Measurements from ENCODE around the gene KIF13A. TPM values are rescaled to one million over a fixed set of nuclear protein-coding genes. Genes with fewer than 3 reads are reported as not detected.
"Not testable (repeated sequence)": the region's sequence is repeated elsewhere in the genome, so short reads cannot be mapped to it uniquely, and the experiment has no call there.

Gene KIF13A
- total RNA-seq, 2 donors from 2014 or later: 36.8 to 57.5 TPM

DNA sequence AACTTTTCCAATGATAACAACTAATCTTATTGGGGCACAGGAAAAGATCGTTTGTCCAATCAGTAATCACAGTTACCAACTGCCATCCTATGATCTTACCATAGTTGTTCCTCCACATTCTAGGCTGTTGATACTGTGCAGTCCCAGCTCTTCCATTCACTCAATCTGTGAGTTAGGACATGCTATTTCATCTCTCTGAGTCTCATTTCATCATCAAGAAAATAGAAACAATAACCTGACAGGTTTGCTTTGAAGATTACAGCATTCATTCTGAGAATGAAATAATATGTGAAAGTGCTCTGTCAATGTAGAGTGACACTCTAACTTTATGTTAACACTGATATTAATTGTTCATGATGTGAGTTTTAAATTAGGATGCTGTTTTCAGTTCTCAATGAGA is 89.8 kb downstream of the KIF13A start:
- no peak overlapping the region for H3K4me3 ChIP-seq
- no peak overlapping the region for H3K27ac ChIP-seq
- H3K9me3 ChIP-seq: no peaks in the 10 kb centered on the region
- no peaks in the 10 kb centered on the region for H3K36me3 ChIP-seq
- TF ChIP-seq, protein P1, sequence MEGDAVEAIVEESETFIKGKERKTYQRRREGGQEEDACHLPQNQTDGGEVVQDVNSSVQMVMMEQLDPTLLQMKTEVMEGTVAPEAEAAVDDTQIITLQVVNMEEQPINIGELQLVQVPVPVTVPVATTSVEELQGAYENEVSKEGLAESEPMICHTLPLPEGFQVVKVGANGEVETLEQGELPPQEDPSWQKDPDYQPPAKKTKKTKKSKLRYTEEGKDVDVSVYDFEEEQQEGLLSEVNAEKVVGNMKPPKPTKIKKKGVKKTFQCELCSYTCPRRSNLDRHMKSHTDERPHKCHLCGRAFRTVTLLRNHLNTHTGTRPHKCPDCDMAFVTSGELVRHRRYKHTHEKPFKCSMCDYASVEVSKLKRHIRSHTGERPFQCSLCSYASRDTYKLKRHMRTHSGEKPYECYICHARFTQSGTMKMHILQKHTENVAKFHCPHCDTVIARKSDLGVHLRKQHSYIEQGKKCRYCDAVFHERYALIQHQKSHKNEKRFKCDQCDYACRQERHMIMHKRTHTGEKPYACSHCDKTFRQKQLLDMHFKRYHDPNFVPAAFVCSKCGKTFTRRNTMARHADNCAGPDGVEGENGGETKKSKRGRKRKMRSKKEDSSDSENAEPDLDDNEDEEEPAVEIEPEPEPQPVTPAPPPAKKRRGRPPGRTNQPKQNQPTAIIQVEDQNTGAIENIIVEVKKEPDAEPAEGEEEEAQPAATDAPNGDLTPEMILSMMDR (IDR thresholded peaks at IDR 0.05): no peak
- no peak for TF ChIP-seq POLR2A (IDR thresholded peaks at IDR 0.05)
- TF ChIP-seq POLR2AphosphoS5 (IDR thresholded peaks at IDR 0.05): no peak
- intact Hi-C loops (cut with DNase I): no loop called here
- H3K27me3 ChIP-seq (replicated peaks; ENCODE audit: insufficient read depth): no peaks in the 10 kb centered on the region
- no peak for DNase-seq (ENCODE audit: low spot score)
- WGBS: 88% methylated on average over 1 of the region's 1 CpG
- H3K4me1 ChIP-seq (replicated peaks): no peaks in the 10 kb centered on the region

DNA sequence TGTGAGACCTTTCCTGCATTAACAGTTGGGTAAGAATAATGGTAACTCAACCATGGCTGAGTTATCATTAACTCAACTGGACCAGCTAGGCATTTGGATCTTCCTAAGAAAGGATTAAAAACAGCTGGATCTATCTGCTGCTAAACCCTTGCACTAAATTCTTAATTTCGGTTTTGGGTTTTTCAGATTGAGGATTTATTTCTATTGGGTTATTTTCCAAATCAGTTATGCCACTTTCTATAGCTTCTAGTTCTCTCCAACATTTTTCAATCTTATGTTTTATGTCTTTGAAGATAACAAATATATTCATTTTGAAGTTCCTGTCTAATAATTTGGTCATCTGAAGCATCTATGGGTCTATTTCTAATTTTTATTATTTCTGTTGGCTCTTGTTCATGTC is 92.5 kb downstream of the KIF13A start:
- Histone ChIP-seq H3K27me3 (replicated peaks; ENCODE audit: insufficient read depth) (no peaks in the 10 kb centered on the region), H3K9me3 (no peaks in the 10 kb centered on the region), H3K27ac (no peak overlapping the region), H3K36me3 (no peaks in the 10 kb centered on the region), H3K4me3 (no peak overlapping the region), H3K4me1 (replicated peaks) (no peaks in the 10 kb centered on the region)
- TF ChIP-seq POLR2AphosphoS5 (IDR thresholded peaks at IDR 0.05): no peak
- TF ChIP-seq, protein P1 (IDR thresholded peaks at IDR 0.05): no peak
- TF ChIP-seq POLR2A (IDR thresholded peaks at IDR 0.05): no peak
- intact Hi-C loops (cut with DNase I): no loop called here
- no peak for DNase-seq (ENCODE audit: low spot score)
- WGBS: 90% methylated on average over 1 of the region's 1 CpG

DNA sequence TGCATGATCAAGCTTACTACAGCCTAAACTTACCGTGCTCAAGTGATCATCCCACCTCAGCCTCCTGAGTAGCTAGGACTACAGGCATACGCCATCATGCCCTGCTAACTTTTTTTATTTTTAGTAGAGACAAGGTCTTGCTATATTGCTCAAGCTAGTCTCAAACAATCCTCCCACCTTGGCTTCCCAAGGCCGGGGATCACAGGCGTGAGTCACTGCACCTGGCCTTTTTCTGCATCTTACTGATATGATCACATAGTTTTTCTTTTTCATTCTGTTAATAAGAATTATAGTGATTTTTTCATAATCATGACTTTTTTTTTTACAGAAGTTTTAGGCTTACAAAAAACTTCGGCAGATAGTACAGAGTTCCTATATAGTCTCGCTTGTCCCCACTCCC is 93.2 kb downstream of the KIF13A start:
- 98% methylated on average over 6 of the region's 6 CpGs for WGBS
- H3K27me3 ChIP-seq (replicated peaks; ENCODE audit: insufficient read depth): no peaks in the 10 kb centered on the region
- H3K27ac ChIP-seq: no peak overlapping the region
- H3K4me3 ChIP-seq: no peak overlapping the region
- no peaks in the 10 kb centered on the region for H3K4me1 ChIP-seq (replicated peaks)
- H3K9me3 ChIP-seq: no peaks in the 10 kb centered on the region
- intact Hi-C loops (cut with DNase I): no loop called here
- TF ChIP-seq, protein P1 (IDR thresholded peaks at IDR 0.05): no peak
- no peak for TF ChIP-seq POLR2AphosphoS5 (IDR thresholded peaks at IDR 0.05)
- TF ChIP-seq POLR2A (IDR thresholded peaks at IDR 0.05): no peak
- H3K36me3 ChIP-seq: no peaks in the 10 kb centered on the region
- DNase-seq (ENCODE audit: low spot score): no peak

DNA sequence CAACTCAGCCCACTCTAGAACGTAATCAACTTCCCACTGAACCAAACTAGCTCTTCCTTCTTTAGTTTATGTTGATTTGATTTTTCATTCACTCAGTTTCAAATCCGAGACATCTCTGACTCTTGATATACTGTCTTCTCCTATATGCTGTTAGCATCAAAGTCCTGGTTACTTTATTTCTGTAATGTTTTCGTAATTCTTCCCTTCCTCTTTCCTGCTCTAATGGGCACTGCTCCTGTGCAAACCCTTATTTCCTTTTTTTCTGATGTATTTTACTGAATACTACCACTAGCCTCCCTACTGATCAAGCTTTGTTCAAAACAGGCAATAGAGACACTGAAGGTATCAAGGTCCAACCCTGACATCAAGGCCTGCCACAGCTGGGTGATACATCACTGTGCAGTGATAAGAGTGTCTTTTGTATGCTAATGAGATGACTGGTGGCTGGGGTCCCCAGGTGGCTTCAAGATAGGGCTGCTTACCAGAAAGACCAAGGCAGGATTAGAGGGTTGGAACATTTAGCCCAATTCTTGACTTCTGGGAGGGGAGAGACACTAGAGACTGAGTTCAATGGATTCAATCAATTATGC is 95.2 kb downstream of the KIF13A start:
- Histone ChIP-seq H3K27me3 (replicated peaks; ENCODE audit: insufficient read depth) (no peaks in the 10 kb centered on the region), H3K4me3 (no peak overlapping the region), H3K4me1 (replicated peaks) (no peaks in the 10 kb centered on the region), H3K9me3 (no peaks in the 10 kb centered on the region), H3K27ac (no peak overlapping the region), H3K36me3 (no peaks in the 10 kb centered on the region)
- 89% methylated on average over 3 of the region's 3 CpGs for WGBS
- DNase-seq (ENCODE audit: low spot score): no peak
- intact Hi-C loops (cut with DNase I): no loop called here
- TF ChIP-seq POLR2AphosphoS5 (IDR thresholded peaks at IDR 0.05) (no peak), POLR2A (IDR thresholded peaks at IDR 0.05) (no peak)
- TF ChIP-seq, protein P1 (IDR thresholded peaks at IDR 0.05): no peak

DNA sequence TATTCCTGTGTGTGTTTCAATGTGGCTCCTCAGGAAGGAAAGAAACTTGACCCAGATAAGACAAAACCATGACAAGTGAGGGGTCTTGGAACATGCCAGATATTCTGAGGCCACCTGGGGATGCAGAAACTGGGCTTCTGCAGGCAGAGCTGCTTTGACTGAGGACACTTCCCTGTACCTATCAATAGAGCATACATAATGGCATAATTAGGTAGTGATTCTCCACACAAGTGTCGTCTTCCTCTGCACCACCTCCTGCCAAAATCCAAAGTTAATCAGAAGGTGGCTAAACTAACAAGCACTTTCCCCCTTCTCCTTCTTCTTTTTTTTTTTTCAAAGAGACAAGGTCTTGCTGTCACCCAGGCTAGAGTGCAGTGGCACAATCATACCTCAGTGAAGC is 97.1 kb downstream of the KIF13A start:
- no peaks in the 10 kb centered on the region for H3K4me1 ChIP-seq (replicated peaks)
- DNase-seq (ENCODE audit: low spot score): no peak
- TF ChIP-seq POLR2A (IDR thresholded peaks at IDR 0.05) (no peak), POLR2AphosphoS5 (IDR thresholded peaks at IDR 0.05) (no peak)
- TF ChIP-seq, protein P1 (IDR thresholded peaks at IDR 0.05): no peak
- H3K36me3 ChIP-seq: no peaks in the 10 kb centered on the region
- intact Hi-C loops (cut with DNase I): no loop called here
- 67% methylated on average over 1 of the region's 1 CpG for WGBS
- no peaks in the 10 kb centered on the region for H3K27me3 ChIP-seq (replicated peaks; ENCODE audit: insufficient read depth)
- H3K9me3 ChIP-seq: no peaks in the 10 kb centered on the region
- H3K27ac ChIP-seq: no peak overlapping the region
- no peak overlapping the region for H3K4me3 ChIP-seq

DNA sequence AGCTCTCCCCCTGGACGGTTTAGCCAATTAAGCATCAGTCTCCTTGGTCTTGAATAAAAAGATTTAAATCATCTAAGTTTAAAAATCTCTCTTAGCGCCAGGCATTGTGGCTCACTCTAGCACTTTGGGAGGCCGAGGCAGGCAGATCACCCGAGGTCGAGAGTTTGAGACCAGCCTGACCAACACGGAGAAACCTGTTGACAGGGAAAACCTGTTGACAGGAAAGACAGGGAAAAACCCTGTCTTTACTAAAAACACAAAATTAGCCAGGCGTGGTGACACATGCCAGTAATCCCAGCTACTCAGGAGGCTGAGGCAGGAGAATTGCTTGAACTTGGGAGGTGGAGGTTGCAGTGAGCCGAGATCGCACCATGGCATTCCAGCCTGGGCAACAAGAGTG is 97.7 kb downstream of the KIF13A start:
- DNase-seq (ENCODE audit: low spot score); H3K36me3 ChIP-seq; H3K27ac ChIP-seq; H3K4me3 ChIP-seq; H3K4me1 ChIP-seq (replicated peaks); H3K9me3 ChIP-seq; intact Hi-C loops (cut with DNase I); H3K27me3 ChIP-seq (replicated peaks; ENCODE audit: insufficient read depth): not testable (repeated sequence)
- WGBS: 95% methylated on average over 9 of the region's 9 CpGs

Data from prostate gland (tissue), 2 donors.